ENCODE results near the gene OSBPL2. TPM values are rescaled to one million over a fixed set of nuclear protein-coding genes. Genes with fewer than 3 reads are reported as not detected.
A peak's percentile ranks its signal among the peaks of the same experiment; 100 is the strongest.

Gene OSBPL2
- total RNA-seq, 1 experiment from 2014 or later: 49.5 TPM

DNA sequence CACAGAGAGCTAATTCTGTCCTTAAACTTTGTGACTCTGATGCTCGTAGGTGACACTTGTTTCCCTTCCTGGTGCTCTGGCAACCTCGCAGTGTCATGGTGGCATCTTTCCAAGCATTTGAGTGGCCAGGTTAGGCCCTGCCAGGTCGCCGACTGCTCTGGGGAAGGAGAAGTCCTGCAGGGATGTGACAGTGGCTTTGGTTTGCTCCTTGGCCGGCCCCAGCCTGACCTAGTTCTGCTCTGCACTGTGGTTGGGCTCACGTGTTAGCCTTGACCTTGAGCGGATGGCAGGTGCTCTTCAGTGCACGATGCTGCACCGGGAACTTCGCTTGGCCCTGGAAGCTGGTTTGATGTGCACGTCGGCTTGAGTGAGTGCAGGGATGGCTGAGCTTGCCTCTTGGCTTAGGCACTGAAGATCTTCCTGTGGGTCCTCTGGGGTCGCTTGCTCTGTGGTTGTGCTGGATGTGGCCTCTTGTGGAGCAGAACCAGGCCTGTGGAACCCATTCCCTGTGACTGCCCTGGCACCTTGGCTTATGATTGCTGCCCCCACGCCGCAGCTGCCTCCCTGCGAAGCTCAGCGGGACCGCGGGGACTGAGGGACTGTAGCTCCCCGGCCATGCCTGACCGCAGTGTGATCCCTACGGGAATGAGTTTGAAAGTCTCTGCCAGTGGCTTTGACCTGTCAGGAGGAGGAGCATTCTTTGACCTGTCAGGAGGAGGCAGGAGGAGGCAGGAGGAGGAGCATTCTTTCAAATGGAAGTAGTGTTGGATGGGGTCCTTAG, 8.7 kb downstream of the OSBPL2 start (continued):
- TF ChIP-seq TEAD1 (CRISPR knock-in tag; IDR thresholded peaks at IDR 0.05): no peak

DNA sequence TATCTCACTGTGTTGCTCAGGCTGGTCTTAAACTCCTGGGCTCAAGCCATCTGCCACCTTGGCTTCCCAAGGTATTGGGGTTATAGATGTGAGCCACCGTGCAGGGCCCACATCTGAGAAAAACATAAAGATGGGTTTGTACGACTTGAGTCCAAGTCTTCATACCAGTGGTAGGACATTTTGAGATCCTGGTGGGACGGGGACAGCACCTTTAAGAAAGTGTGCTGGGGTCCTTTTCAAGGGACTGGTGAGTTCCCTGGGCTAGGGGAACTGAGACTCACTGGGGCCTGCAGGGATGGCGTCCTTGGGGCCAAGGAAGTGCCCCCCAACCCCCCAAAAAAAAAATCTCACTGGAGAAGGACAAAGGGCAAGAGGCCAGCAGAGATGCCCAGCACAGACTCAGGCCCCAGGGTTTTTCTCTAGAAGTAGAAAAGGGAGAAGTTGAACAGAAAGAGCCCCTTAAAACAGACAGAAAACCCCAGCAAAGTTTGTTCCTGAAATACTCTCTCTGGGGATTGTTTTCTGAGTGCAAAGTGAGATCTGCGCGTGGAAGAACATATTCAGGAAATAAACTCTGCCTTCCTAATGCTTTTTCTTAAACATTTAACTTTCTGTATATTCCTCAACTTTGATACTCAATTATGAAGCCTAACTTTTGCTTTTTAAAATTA, 10.7 kb downstream of the OSBPL2 start:
- POLR2A ChIA-PET: no interaction called here
- H3K4me1 Mint-ChIP-seq: peaks cover 16% of the 10 kb centered on the region
- CTCF ChIA-PET: no interaction called here
- TF ChIP-seq SMAD3 (CRISPR knock-in tag; IDR thresholded peaks at IDR 0.05; ENCODE audit: borderline replicate concordance): no peak
- TF ChIP-seq CBFB (CRISPR knock-in tag; IDR thresholded peaks at IDR 0.05; ENCODE audit: low read depth): no peak
- no peak for TF ChIP-seq ZNF219 (CRISPR knock-in tag; IDR thresholded peaks at IDR 0.05; ENCODE audit: borderline replicate concordance)
- TF ChIP-seq, protein P1, sequence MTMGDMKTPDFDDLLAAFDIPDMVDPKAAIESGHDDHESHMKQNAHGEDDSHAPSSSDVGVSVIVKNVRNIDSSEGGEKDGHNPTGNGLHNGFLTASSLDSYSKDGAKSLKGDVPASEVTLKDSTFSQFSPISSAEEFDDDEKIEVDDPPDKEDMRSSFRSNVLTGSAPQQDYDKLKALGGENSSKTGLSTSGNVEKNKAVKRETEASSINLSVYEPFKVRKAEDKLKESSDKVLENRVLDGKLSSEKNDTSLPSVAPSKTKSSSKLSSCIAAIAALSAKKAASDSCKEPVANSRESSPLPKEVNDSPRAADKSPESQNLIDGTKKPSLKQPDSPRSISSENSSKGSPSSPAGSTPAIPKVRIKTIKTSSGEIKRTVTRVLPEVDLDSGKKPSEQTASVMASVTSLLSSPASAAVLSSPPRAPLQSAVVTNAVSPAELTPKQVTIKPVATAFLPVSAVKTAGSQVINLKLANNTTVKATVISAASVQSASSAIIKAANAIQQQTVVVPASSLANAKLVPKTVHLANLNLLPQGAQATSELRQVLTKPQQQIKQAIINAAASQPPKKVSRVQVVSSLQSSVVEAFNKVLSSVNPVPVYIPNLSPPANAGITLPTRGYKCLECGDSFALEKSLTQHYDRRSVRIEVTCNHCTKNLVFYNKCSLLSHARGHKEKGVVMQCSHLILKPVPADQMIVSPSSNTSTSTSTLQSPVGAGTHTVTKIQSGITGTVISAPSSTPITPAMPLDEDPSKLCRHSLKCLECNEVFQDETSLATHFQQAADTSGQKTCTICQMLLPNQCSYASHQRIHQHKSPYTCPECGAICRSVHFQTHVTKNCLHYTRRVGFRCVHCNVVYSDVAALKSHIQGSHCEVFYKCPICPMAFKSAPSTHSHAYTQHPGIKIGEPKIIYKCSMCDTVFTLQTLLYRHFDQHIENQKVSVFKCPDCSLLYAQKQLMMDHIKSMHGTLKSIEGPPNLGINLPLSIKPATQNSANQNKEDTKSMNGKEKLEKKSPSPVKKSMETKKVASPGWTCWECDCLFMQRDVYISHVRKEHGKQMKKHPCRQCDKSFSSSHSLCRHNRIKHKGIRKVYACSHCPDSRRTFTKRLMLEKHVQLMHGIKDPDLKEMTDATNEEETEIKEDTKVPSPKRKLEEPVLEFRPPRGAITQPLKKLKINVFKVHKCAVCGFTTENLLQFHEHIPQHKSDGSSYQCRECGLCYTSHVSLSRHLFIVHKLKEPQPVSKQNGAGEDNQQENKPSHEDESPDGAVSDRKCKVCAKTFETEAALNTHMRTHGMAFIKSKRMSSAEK (CRISPR knock-in tag; IDR thresholded peaks at IDR 0.05; ENCODE audit: borderline replicate concordance): no peak
- TF ChIP-seq, protein P2, sequence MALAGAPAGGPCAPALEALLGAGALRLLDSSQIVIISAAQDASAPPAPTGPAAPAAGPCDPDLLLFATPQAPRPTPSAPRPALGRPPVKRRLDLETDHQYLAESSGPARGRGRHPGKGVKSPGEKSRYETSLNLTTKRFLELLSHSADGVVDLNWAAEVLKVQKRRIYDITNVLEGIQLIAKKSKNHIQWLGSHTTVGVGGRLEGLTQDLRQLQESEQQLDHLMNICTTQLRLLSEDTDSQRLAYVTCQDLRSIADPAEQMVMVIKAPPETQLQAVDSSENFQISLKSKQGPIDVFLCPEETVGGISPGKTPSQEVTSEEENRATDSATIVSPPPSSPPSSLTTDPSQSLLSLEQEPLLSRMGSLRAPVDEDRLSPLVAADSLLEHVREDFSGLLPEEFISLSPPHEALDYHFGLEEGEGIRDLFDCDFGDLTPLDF (CRISPR knock-in tag; IDR thresholded peaks at IDR 0.05): no peak
- TF ChIP-seq, protein P3, sequence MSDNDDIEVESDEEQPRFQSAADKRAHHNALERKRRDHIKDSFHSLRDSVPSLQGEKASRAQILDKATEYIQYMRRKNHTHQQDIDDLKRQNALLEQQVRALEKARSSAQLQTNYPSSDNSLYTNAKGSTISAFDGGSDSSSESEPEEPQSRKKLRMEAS (CRISPR knock-in tag; IDR thresholded peaks at IDR 0.05): no peak
- no peak for TF ChIP-seq ZNF317 (CRISPR knock-in tag; IDR thresholded peaks at IDR 0.05; ENCODE audit: borderline replicate concordance, low read depth)
- TF ChIP-seq, protein P4, sequence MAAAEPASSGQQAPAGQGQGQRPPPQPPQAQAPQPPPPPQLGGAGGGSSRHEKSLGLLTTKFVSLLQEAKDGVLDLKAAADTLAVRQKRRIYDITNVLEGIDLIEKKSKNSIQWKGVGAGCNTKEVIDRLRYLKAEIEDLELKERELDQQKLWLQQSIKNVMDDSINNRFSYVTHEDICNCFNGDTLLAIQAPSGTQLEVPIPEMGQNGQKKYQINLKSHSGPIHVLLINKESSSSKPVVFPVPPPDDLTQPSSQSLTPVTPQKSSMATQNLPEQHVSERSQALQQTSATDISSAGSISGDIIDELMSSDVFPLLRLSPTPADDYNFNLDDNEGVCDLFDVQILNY (CRISPR knock-in tag; IDR thresholded peaks at IDR 0.05): no peak
- TF ChIP-seq SP1 (CRISPR knock-in tag; conservative IDR thresholded peaks at IDR 0.05): no peak
- no peaks in the 10 kb centered on the region for H3K9me3 Mint-ChIP-seq
- no peaks in the 10 kb centered on the region for H3K27me3 Mint-ChIP-seq (ENCODE audit: low read depth)
- H3K36me3 Mint-ChIP-seq: no peaks in the 10 kb centered on the region; the same call in 1 of the 2 replicates
- no peak for DNase-seq (ENCODE audit: low spot score)
- peak overlapping the region; percentile 36; the same call in 1 of the 2 replicates for H3K27ac Mint-ChIP-seq
- H3K4me3 Mint-ChIP-seq: no peak overlapping the region
- ATAC-seq: no peak

DNA sequence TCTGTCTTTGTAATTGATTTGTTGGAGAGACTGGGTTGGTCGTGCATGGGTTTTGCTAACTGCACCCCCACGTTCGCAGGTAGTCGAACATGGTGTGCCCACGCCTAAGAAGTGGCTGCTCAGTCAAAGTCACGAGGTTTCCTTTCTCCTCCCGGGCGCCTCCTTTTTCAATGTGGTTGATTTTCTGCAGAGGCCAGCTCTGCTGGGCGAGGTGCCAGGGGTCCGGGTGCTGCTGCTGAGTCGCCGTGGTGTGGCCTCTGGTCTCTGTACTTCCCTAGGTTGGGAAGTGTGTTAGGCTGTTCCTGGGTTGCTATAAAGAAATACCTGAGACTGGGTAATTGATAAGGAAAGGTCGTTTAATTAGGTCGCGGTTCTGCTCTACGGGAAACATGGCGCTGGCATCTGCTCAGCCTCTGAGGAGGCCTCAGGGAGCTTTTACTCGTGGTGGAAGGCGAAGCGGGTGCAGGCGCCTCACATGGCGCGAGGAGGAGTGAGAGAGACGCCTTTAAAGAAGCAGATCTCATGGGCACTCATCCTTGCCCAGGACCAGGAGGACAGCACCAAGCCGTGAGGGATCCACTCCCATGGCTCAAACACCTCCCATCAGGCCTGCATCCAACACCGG, 14.1 kb downstream of the OSBPL2 start:
- POLR2A ChIA-PET: no interaction called here
- Mint-ChIP-seq H3K27ac (peak overlapping the region; percentile 32; the same call in 1 of the 2 replicates), H3K4me1 (peaks cover 4% of the 10 kb centered on the region; the same call in 1 of the 2 replicates), H3K4me3 (no peak overlapping the region), H3K36me3 (peaks cover 4% of the 10 kb centered on the region), H3K9me3 (no peaks in the 10 kb centered on the region), H3K27me3 (ENCODE audit: low read depth) (no peaks in the 10 kb centered on the region)
- DNase-seq (ENCODE audit: low spot score) (no peak), ATAC-seq (no peak)
- CTCF ChIA-PET: no interaction called here
- no peak for TF ChIP-seq OVOL2 (CRISPR knock-in tag; IDR thresholded peaks at IDR 0.05; ENCODE audit: borderline replicate concordance)
- TF ChIP-seq ZNF138 (CRISPR knock-in tag; conservative IDR thresholded peaks at IDR 0.05): no peak
- TF ChIP-seq, protein P5, sequence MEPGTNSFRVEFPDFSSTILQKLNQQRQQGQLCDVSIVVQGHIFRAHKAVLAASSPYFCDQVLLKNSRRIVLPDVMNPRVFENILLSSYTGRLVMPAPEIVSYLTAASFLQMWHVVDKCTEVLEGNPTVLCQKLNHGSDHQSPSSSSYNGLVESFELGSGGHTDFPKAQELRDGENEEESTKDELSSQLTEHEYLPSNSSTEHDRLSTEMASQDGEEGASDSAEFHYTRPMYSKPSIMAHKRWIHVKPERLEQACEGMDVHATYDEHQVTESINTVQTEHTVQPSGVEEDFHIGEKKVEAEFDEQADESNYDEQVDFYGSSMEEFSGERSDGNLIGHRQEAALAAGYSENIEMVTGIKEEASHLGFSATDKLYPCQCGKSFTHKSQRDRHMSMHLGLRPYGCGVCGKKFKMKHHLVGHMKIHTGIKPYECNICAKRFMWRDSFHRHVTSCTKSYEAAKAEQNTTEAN (CRISPR knock-in tag; IDR thresholded peaks at IDR 0.05): no peak
- TF ChIP-seq, protein P6, sequence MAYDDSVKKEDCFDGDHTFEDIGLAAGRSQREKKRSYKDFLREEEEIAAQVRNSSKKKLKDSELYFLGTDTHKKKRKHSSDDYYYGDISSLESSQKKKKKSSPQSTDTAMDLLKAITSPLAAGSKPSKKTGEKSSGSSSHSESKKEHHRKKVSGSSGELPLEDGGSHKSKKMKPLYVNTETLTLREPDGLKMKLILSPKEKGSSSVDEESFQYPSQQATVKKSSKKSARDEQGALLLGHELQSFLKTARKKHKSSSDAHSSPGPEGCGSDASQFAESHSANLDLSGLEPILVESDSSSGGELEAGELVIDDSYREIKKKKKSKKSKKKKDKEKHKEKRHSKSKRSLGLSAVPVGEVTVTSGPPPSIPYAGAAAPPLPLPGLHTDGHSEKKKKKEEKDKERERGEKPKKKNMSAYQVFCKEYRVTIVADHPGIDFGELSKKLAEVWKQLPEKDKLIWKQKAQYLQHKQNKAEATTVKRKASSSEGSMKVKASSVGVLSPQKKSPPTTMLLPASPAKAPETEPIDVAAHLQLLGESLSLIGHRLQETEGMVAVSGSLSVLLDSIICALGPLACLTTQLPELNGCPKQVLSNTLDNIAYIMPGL (CRISPR knock-in tag; IDR thresholded peaks at IDR 0.05): no peak
- TF ChIP-seq, protein P7, sequence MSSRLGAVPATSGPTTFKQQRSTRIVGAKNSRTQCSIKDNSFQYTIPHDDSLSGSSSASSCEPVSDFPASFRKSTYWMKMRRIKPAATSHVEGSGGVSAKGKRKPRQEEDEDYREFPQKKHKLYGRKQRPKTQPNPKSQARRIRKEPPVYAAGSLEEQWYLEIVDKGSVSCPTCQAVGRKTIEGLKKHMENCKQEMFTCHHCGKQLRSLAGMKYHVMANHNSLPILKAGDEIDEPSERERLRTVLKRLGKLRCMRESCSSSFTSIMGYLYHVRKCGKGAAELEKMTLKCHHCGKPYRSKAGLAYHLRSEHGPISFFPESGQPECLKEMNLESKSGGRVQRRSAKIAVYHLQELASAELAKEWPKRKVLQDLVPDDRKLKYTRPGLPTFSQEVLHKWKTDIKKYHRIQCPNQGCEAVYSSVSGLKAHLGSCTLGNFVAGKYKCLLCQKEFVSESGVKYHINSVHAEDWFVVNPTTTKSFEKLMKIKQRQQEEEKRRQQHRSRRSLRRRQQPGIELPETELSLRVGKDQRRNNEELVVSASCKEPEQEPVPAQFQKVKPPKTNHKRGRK (CRISPR knock-in tag; IDR thresholded peaks at IDR 0.05; ENCODE audit: borderline replicate concordance): no peak
- TF ChIP-seq, protein P4 (CRISPR knock-in tag; IDR thresholded peaks at IDR 0.05): no peak

All from WTC11 (cell line).